ENCODE data around the gene RRBP1.

The RRBP1 gene

GRCh38 chr20:17630151-17630805, 51.8 kb downstream of the RRBP1 start:
- Mint-ChIP-seq H3K9me3 (no peaks in the 10 kb centered on the region), H3K27me3 (ENCODE audit: low read depth, poor library complexity) (peaks cover 8% of the 10 kb centered on the region), H3K27ac (no peak overlapping the region), H3K4me1 (peaks cover 37% of the 10 kb centered on the region), H3K4me3 (no peak overlapping the region), H3K36me3 (ENCODE audit: low read depth) (peaks cover 25% of the 10 kb centered on the region)
- no peak for DNase-seq
- TF ChIP-seq, protein P1, sequence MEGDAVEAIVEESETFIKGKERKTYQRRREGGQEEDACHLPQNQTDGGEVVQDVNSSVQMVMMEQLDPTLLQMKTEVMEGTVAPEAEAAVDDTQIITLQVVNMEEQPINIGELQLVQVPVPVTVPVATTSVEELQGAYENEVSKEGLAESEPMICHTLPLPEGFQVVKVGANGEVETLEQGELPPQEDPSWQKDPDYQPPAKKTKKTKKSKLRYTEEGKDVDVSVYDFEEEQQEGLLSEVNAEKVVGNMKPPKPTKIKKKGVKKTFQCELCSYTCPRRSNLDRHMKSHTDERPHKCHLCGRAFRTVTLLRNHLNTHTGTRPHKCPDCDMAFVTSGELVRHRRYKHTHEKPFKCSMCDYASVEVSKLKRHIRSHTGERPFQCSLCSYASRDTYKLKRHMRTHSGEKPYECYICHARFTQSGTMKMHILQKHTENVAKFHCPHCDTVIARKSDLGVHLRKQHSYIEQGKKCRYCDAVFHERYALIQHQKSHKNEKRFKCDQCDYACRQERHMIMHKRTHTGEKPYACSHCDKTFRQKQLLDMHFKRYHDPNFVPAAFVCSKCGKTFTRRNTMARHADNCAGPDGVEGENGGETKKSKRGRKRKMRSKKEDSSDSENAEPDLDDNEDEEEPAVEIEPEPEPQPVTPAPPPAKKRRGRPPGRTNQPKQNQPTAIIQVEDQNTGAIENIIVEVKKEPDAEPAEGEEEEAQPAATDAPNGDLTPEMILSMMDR (IDR thresholded peaks at IDR 0.05): no peak

DNA sequence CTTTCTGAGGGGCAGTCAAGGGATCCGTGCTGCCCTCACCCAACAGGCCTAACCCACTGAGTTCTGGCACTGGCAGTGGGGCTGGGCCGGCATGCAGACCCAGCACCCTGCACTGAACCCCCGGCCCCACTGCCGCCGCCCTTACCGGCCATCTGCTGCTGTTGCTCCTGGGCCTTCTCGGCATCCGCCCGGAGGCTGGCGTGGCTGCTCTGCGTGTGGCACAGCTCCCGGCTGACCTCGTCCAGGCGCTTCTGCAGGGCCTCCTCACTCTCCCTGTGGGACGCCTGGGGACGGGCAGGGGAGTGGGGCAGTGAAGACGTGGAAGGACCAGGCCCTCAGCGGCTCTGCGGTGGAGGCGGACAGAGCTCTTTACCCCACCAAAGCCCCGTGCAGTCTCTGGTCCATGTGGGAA, 52.4 kb downstream of the RRBP1 start:
- Mint-ChIP-seq H3K27ac (no peak overlapping the region), H3K9me3 (no peaks in the 10 kb centered on the region), H3K27me3 (ENCODE audit: low read depth, poor library complexity) (peaks cover 8% of the 10 kb centered on the region), H3K4me3 (no peak overlapping the region), H3K4me1 (peaks cover 31% of the 10 kb centered on the region), H3K36me3 (ENCODE audit: low read depth) (peaks cover 25% of the 10 kb centered on the region)
- no peak for DNase-seq
- TF ChIP-seq, protein P1 (IDR thresholded peaks at IDR 0.05): no peak

DNA sequence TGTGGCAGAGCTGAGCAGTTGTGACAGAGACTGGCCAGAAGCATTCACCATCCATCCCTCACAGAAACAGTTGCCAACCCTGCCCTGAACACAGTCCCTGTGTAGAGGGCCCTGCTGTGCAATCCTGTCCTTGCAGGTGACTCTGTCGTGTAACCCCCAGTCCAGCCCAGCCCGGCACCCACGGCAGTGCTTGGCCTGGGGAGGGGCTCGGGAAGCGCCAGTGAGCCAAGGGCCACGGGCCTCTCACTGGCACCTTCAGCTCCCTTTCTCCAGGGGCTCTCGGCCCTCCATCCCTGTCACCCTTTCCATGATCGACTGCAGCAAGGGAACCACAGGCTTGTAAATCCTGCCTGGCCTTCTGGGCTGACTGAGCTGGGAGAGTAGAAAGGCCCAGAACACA, 53.0 kb downstream of the RRBP1 start:
- Mint-ChIP-seq H3K27me3 (ENCODE audit: low read depth, poor library complexity) (peaks cover 7% of the 10 kb centered on the region), H3K36me3 (ENCODE audit: low read depth) (peaks cover 25% of the 10 kb centered on the region), H3K9me3 (no peaks in the 10 kb centered on the region), H3K27ac (no peak overlapping the region), H3K4me3 (no peak overlapping the region), H3K4me1 (peaks cover 30% of the 10 kb centered on the region)
- DNase-seq: no peak
- TF ChIP-seq, protein P1 (IDR thresholded peaks at IDR 0.05): no peak

GRCh38 chr20:17628101-17628841, 53.8 kb downstream of the RRBP1 start:
- TF ChIP-seq, protein P1 (IDR thresholded peaks at IDR 0.05): no peak
- peak overlapping the region; percentile 71 for H3K27ac Mint-ChIP-seq
- no peak for DNase-seq
- H3K4me1 Mint-ChIP-seq: peaks cover 30% of the 10 kb centered on the region
- H3K4me3 Mint-ChIP-seq: no peak overlapping the region
- H3K36me3 Mint-ChIP-seq (ENCODE audit: low read depth): peaks cover 21% of the 10 kb centered on the region
- no peaks in the 10 kb centered on the region for H3K9me3 Mint-ChIP-seq
- peaks cover 6% of the 10 kb centered on the region for H3K27me3 Mint-ChIP-seq (ENCODE audit: low read depth, poor library complexity)

- Mint-ChIP-seq H3K9me3 (no peaks in the 10 kb centered on the region), H3K36me3 (ENCODE audit: low read depth) (peaks cover 18% of the 10 kb centered on the region), H3K4me3 (no peak overlapping the region)
These were observed 54.7 kb downstream of the RRBP1 start for GRCh38 chr20:17627101-17627955.

More at GRCh38 chr20:17627101-17627955, 54.7 kb downstream of the RRBP1 start:
- DNase-seq: no peak
- H3K4me1 Mint-ChIP-seq: peaks cover 30% of the 10 kb centered on the region
- TF ChIP-seq, protein P1 (IDR thresholded peaks at IDR 0.05): no peak
- no peak overlapping the region for H3K27ac Mint-ChIP-seq
- peaks cover 6% of the 10 kb centered on the region for H3K27me3 Mint-ChIP-seq (ENCODE audit: low read depth, poor library complexity)
